ENCODE data around the gene EFCAB14. TPM values are rescaled to one million over a fixed set of nuclear protein-coding genes. Genes with fewer than 3 reads are reported as not detected.
"Not testable (repeated sequence)": the region's sequence is repeated elsewhere in the genome, so short reads cannot be mapped to it uniquely, and the experiment has no call there.

The EFCAB14 gene
- total RNA-seq, 1 donor from 2014 or later: 99.8 TPM

DNA sequence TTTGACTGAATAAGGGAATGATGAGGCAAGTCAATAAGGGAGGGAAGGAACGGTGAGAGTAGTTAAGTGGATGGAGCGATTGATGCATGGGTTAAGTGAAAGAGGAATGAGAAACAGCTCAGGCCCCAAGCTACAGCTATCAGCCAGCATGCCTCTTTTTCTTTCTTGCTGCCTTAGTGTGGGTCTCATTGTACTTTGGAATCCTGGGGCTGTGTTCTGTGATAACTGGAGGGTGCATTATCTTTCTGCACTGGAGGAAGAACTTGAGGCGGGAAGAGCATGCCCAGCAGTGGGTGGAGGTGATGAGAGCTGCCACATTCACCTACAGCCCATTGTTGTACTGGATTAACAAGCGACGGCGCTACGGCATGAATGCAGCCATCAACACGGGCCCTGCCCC, 46.2 kb downstream of the EFCAB14 start:
- peaks cover 12 to 27% of the 10 kb centered on the region in 2 donors for H3K36me3 ChIP-seq
- intact Hi-C loops (cut with DNase I): no loop called here
- no peak overlapping the region for H3K4me3 ChIP-seq
- H3K9me3 ChIP-seq: no peaks in the 10 kb centered on the region
- H3K4me1 ChIP-seq: no peaks in the 10 kb centered on the region
- no peak overlapping the region for H3K27ac ChIP-seq
- TF ChIP-seq, protein P1, sequence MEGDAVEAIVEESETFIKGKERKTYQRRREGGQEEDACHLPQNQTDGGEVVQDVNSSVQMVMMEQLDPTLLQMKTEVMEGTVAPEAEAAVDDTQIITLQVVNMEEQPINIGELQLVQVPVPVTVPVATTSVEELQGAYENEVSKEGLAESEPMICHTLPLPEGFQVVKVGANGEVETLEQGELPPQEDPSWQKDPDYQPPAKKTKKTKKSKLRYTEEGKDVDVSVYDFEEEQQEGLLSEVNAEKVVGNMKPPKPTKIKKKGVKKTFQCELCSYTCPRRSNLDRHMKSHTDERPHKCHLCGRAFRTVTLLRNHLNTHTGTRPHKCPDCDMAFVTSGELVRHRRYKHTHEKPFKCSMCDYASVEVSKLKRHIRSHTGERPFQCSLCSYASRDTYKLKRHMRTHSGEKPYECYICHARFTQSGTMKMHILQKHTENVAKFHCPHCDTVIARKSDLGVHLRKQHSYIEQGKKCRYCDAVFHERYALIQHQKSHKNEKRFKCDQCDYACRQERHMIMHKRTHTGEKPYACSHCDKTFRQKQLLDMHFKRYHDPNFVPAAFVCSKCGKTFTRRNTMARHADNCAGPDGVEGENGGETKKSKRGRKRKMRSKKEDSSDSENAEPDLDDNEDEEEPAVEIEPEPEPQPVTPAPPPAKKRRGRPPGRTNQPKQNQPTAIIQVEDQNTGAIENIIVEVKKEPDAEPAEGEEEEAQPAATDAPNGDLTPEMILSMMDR (IDR thresholded peaks at IDR 0.05): no peak
- no peak for DNase-seq (ENCODE audit: low spot score in 2 of 2)
- no peaks in the 10 kb centered on the region for H3K27me3 ChIP-seq

DNA sequence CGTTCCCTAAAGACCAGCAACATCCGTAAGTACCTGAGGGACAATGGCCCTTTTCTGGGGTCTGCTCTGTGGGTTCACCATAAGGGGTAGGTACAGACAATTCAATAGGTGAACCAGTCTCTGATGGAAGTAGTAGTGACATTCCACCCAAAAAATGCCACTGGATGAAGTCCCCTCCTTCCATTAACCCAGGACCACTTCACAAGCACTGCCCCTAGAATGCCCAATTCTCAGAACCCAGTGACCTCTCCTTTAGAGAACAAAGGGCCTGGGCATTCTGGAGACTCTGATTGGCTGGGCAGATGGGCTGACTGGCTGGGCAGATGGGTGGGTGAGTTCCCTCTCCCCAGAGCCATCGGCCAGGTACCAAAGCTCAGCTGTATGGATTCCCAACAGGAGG, 47.4 kb downstream of the EFCAB14 start, which contains the start of gene TEX38:
Gene TEX38 (plus strand): TSS at position 301 of the 400 bp plus-strand sequence. CDS start 81 bp downstream, at position 382.
- Histone ChIP-seq H3K4me1 (peaks cover 9% of the 10 kb centered on the region in 2 donors), H3K4me3 (no peak within 1 kb of the TSS), H3K9me3 (no peaks in the 10 kb centered on the region), H3K27ac (no peak within 1 kb of the TSS), H3K36me3 (peaks cover 5 to 17% of the 10 kb centered on the region in 2 donors), H3K27me3 (no peaks in the 10 kb centered on the region)
- no peak for DNase-seq (ENCODE audit: low spot score in 2 of 2)
- intact Hi-C loops (cut with DNase I): no loop called here
- TF ChIP-seq, protein P1 (IDR thresholded peaks at IDR 0.05): no peak

DNA sequence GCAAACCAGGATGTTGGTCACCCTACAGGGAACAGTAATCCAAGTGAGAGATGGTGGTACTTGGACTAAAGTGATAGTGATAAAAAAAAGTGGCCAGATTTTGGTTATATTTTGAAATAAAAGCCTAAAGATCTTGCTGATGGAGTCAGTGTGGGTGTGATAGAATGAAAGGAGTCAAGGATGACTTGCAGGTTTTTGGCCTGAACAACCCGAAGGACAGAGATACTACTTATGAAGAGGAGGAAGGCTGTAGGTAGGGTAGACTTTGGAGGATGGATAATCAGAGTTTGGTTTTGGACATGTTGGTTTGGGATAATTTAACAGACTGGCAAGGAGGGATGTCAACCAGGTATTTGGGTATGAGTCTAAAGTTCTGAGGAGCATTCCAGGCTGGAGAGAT, 48.8 kb downstream of the EFCAB14 start:
- TF ChIP-seq, protein P1 (IDR thresholded peaks at IDR 0.05): no peak
- no peaks in the 10 kb centered on the region for H3K27me3 ChIP-seq
- H3K9me3 ChIP-seq: no peaks in the 10 kb centered on the region
- intact Hi-C loops (cut with DNase I): no loop called here
- H3K36me3 ChIP-seq: peaks cover 6 to 10% of the 10 kb centered on the region in 2 donors
- peaks cover 11 to 17% of the 10 kb centered on the region in 2 donors for H3K4me1 ChIP-seq
- H3K4me3 ChIP-seq: no peak overlapping the region
- no peak for DNase-seq (ENCODE audit: low spot score in 2 of 2)
- H3K27ac ChIP-seq: peak overlapping the region in 1 of 2 donors; percentile 29

DNA sequence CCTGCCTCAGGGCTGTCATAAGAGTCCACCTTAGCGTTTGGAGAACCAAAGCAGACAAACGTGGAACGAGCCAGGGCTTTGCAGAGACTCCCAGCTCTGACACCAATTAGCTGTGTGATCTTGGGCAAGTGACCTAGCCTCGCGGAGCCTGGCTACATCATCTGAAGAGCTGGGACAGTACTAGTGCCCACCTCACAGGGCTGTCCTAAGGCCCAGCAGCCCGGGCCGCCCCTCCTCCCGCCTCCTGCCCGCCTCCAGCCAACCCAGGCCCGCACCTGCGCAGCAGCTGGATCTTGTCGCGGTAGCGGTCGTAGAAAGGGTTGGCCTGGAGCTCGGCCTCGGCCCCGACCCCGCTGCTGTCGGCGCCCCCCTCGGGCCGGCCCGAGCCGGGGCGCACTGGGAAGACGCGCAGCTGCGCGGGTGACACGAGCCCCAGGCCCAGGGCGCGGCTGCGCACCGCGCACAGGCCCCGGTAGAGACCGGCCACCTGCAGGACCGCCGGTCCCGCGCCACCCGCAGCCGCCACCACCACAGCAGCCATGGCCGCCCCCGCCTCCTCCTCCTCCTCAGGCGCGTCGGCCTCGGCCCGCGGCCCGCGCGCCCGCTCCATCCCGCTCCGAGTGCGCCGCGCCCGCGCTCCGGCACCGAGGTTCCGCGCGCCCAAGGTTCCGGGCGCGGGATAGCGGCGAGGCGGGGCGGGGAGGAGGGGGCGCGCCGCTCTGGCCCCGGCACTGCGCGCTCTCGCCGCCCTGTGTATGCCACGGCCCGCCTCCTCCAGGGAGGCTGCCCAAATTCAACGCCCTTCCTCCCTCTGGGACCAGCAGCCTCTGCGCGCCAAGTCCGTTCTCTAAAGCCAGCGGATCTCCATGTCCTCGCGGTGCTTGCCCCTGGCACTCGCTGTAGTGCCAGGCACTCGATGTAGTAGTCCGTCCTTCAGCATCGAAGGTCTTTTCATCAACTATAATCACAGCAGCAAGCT, 50.8 kb downstream of the EFCAB14 start, which contains the start of gene ATPAF1:
Gene ATPAF1 (minus strand): TSS at position 583 of the 979 bp plus-strand sequence. CDS start 42 bp downstream, at position 541.
- peak; percentile 31 to 90 for DNase-seq (ENCODE audit: low spot score in 2 of 2)
- Histone ChIP-seq H3K27ac (peak within 1 kb of the TSS; percentile 80 to 89), H3K36me3 (peaks cover 11 to 17% of the 10 kb centered on the region in 2 donors), H3K4me3 (peak within 1 kb of the TSS; percentile 96 to 97), H3K9me3 (no peaks in the 10 kb centered on the region), H3K27me3 (no peaks in the 10 kb centered on the region), H3K4me1 (peaks cover 11 to 19% of the 10 kb centered on the region in 2 donors)
- intact Hi-C loops (cut with DNase I): loop anchor here (1.0 to 5.0 kb wide), 5 partner anchors 31 to 366 kb away; partner anchors contain the start of genes EFCAB14, LRRC41, MKNK1 and MOB3C
- TF ChIP-seq, protein P1 (IDR thresholded peaks at IDR 0.05): no peak

DNA sequence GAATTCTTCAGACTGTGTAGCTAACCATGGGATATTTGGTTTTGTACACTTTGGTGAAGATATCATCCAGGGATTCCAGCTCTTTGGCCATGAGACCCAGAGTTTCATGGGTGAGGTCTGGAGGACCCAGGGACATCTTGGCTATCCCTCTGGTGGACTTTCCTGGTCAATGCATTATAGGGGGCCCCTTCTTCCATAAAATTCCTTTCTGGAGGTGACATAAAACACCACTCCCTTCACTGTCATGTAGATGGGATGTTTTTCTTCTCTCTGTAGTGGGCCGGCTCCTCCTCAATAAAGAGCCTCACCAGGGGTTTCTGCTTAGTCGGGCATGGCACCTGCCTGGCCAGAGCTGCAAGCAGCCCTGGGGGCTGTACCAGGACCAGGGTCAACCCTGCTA, 52.9 kb downstream of the EFCAB14 start:
- TF ChIP-seq, protein P1 (IDR thresholded peaks at IDR 0.05): no peak
- no peak for DNase-seq (ENCODE audit: low spot score in 2 of 2)
- intact Hi-C loops (cut with DNase I): loop anchor here (5.0 kb wide), 1 partner anchor 364 kb away; the partner anchor contains the start of genes LRRC41 and UQCRH
- Histone ChIP-seq H3K9me3 (no peaks in the 10 kb centered on the region), H3K27ac (no peak overlapping the region), H3K27me3 (no peaks in the 10 kb centered on the region), H3K4me3 (no peak overlapping the region), H3K36me3 (peaks cover 14 to 20% of the 10 kb centered on the region in 2 donors), H3K4me1 (peaks cover 11 to 19% of the 10 kb centered on the region in 2 donors)

DNA sequence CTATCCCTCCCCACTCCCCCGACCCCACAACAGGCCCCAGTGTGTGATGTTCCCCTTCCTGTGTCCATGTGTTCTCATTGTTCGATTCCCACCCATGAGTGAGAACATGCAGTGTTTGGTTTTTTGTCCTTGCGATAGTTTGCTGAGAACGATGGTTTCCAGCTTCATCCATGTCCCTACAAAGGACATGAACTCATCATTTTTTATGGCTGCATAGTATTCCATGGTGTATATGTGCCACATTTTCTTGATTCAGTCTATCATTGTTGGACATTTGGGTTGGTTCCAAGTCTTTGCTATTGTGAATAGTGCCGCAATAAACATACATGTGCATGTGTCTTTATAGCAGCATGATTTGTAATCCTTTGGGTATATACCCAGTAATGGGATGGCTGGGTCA, 56.0 kb downstream of the EFCAB14 start:
- Histone ChIP-seq H3K36me3 (peaks cover 26 to 28% of the 10 kb centered on the region in 2 donors), H3K4me1 (peaks cover 11 to 19% of the 10 kb centered on the region in 2 donors)
- H3K4me3 ChIP-seq; H3K27me3 ChIP-seq; intact Hi-C loops (cut with DNase I); H3K9me3 ChIP-seq; DNase-seq (ENCODE audit: low spot score in 2 of 2); H3K27ac ChIP-seq: not testable (repeated sequence)

DNA sequence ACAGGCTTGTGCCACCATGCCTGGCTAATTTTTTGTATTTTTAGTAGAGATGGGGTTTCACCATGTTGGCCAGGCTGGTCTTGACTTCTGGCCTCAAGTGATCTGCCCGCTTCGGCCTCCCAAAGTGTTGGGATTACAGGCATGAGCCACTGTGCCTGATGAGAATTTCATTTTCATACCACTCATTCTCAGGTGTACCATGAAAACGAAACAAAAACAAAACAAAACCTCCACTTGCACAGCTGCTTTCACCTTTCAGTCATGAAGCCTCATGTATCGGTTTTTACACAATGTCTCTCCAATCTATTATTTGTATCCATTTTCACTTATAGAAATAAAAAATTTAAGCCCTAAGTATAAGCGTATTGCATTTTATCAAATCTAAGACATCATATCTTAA, 58.8 kb downstream of the EFCAB14 start:
- H3K36me3 ChIP-seq: peaks cover 37 to 52% of the 10 kb centered on the region in 2 donors
- DNase-seq (ENCODE audit: low spot score in 2 of 2); intact Hi-C loops (cut with DNase I); H3K4me3 ChIP-seq; H3K4me1 ChIP-seq; H3K27ac ChIP-seq; H3K27me3 ChIP-seq; H3K9me3 ChIP-seq: not testable (repeated sequence)

Data from ascending aorta (tissue), 2 donors.